Cardiac muscle cell (in vitro differentiated cells and primary cell): ENCODE measurements around the gene SLC29A3. TPM values are rescaled to one million over a fixed set of nuclear protein-coding genes. Genes with fewer than 3 reads are reported as not detected.

Experiments used
- DNase-seq, 2 donors: peaks; one replicate each; pipeline versions ENCODE4 v3.0.0 to v3.0.0-alpha.2; 2010 to 2017; ENCODE audit warnings: low read depth in 1 of 2, low spot score in 1 of 2
- H3K27ac ChIP-seq: fragments of 200-600 bp; sonication (generic); 2 replicates; pipeline ENCODE4 v1.5.1; 2016
- H3K27me3 ChIP-seq: fragments of 200-600 bp; sonication (generic); 2 replicates; pipeline ENCODE4 v1.6.0; 2016; ENCODE audit warnings: control low read depth
- H3K36me3 ChIP-seq: fragments of 200-600 bp; sonication (generic); 2 replicates; pipeline ENCODE4 v1.5.1; 2016; ENCODE audit warnings: control low read depth
- H3K4me1 ChIP-seq: fragments of 200-600 bp; sonication (generic); 2 replicates; pipeline ENCODE4 v1.8.1; 2017; ENCODE audit warnings: low read depth, mild to moderate bottlenecking, mixed run types
- H3K4me3 ChIP-seq: fragments of 200-600 bp; sonication (generic); 2 replicates; pipeline ENCODE4 v1.5.1; 2016; ENCODE audit warnings: mild to moderate bottlenecking
- H3K9me3 ChIP-seq: fragments of 200-600 bp; sonication (generic); 2 replicates; pipeline ENCODE4 v1.5.1; 2017; ENCODE audit warnings: low read depth, mild to moderate bottlenecking, control low read depth
- polyA plus RNA-seq: library from polyadenylated mRNA; unstranded; fragments of >200 nt; fragmentation: Nextera tagmentation; extraction: Ambion mirVana; gene quantifications from 2 replicates; pipeline ENCODE4 v1.2.1, GENCODE V29; 2016
- total RNA-seq: library from RNA; depleted of rRNA; stranded (reverse); fragments of >200 nt; gene quantifications from 2 replicates; pipeline ENCODE4 v1.2.3, GENCODE V29; 2016
- TF ChIP-seq, protein P1 (sequence below): IDR thresholded peaks from 2 replicates; pipeline ENCODE4 v1.5.1; 2012; ENCODE audit warnings: low read depth, mild to moderate bottlenecking, low read length

The SLC29A3 gene
- total and polyA plus RNA-seq, 2 experiments from 2014 or later, result 3.5 to 4.0 TPM

GRCh38 chr10:71349406-71349805 is 30.3 kb downstream of the SLC29A3 start:
- Histone ChIP-seq H3K9me3 (no peaks in the 10 kb centered on the region), H3K4me3 (no peak overlapping the region), H3K4me1 (no peaks in the 10 kb centered on the region), H3K36me3 (no peaks in the 10 kb centered on the region), H3K27ac (no peak overlapping the region), H3K27me3 (no peaks in the 10 kb centered on the region)
- DNase-seq, result no peak
- TF ChIP-seq, protein P1, sequence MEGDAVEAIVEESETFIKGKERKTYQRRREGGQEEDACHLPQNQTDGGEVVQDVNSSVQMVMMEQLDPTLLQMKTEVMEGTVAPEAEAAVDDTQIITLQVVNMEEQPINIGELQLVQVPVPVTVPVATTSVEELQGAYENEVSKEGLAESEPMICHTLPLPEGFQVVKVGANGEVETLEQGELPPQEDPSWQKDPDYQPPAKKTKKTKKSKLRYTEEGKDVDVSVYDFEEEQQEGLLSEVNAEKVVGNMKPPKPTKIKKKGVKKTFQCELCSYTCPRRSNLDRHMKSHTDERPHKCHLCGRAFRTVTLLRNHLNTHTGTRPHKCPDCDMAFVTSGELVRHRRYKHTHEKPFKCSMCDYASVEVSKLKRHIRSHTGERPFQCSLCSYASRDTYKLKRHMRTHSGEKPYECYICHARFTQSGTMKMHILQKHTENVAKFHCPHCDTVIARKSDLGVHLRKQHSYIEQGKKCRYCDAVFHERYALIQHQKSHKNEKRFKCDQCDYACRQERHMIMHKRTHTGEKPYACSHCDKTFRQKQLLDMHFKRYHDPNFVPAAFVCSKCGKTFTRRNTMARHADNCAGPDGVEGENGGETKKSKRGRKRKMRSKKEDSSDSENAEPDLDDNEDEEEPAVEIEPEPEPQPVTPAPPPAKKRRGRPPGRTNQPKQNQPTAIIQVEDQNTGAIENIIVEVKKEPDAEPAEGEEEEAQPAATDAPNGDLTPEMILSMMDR, result no peak

DNA sequence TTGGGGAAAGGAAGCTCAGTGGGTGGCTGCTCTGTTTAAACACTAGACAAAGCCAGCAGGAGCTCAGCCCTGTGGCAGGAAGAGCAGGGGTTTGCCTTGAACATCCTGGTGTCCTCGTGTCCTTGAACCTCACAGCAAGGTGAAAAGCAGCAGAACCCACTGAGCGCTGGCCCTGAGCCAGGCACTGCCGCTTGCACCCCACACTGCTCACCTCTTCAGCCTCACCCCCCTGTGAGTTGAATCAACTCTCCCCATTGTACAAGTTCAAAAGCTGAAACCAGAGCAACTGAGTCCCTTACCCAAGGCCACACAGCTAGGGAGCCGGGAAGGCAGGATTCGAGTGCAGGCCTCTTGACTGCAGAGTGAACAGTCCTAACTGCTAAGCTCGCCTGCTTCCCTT is 32.0 kb downstream of the SLC29A3 start:
- no peak overlapping the region for H3K27ac ChIP-seq
- TF ChIP-seq, protein P1, result no peak
- no peaks in the 10 kb centered on the region for H3K4me1 ChIP-seq
- no peaks in the 10 kb centered on the region for H3K36me3 ChIP-seq
- H3K27me3 ChIP-seq, result no peaks in the 10 kb centered on the region
- no peak overlapping the region for H3K4me3 ChIP-seq
- DNase-seq, result no peak
- H3K9me3 ChIP-seq, result no peaks in the 10 kb centered on the region

- Histone ChIP-seq H3K4me1 (no peaks in the 10 kb centered on the region), H3K9me3 (no peaks in the 10 kb centered on the region), H3K36me3 (no peaks in the 10 kb centered on the region), H3K27me3 (no peaks in the 10 kb centered on the region), H3K27ac (no peak overlapping the region), H3K4me3 (no peak overlapping the region)
- no peak for DNase-seq
- TF ChIP-seq, protein P1, result no peak
Observed at GRCh38 chr10:71351628-71352319, 32.7 kb downstream of the SLC29A3 start.

DNA sequence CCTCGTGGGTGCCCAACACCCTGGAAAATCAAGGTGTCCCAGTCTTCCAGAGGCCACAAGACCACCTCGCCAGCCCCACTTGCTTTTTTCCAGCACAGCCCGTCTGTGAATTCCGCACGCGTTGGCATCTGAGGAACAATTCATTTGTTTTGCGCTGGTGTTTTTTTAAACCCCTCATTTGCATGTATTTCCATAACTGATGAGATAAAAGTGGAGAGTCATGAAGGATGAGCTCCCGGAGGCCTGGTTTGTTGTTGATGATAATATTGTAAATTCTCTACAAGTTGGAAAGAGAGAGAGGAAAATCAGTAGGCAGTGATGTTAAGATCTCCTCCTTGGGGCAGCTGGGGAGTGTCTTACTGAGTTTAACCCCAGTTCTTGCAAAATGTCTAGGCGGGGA is 34.6 kb downstream of the SLC29A3 start:
- H3K27me3 ChIP-seq, result no peaks in the 10 kb centered on the region
- no peaks in the 10 kb centered on the region for H3K4me1 ChIP-seq
- no peak for DNase-seq
- TF ChIP-seq, protein P1, result no peak
- H3K36me3 ChIP-seq, result no peaks in the 10 kb centered on the region
- H3K27ac ChIP-seq, result no peak overlapping the region
- no peaks in the 10 kb centered on the region for H3K9me3 ChIP-seq
- H3K4me3 ChIP-seq, result no peak overlapping the region

DNA sequence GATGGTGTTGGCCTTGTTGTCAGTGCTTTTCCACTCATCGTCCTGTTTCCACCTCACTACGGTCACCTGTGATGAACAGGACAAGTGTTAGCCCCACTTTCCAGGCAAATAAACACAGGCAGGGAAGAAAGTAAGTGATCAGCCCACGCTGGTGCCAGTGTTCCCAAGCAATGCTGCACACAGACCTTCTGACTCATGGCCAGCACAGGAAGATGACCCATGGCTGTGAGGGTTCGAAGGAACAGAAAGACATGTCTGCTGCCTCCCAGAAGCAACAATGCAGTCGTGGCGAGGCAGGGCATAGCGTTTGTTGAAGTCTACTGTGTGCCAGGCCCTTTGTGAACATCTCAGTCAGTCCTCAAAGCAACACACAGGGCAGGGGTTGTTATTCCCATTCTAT is 35.7 kb downstream of the SLC29A3 start:
- TF ChIP-seq, protein P1, result no peak
- no peak for DNase-seq
- Histone ChIP-seq H3K9me3 (no peaks in the 10 kb centered on the region), H3K27me3 (no peaks in the 10 kb centered on the region), H3K4me3 (no peak overlapping the region), H3K27ac (no peak overlapping the region), H3K36me3 (no peaks in the 10 kb centered on the region), H3K4me1 (no peaks in the 10 kb centered on the region)
